Mononuclear cell (primary cell): ENCODE measurements around the gene HSF5. TPM values are rescaled to one million over a fixed set of nuclear protein-coding genes. Genes with fewer than 3 reads are reported as not detected.
A peak's percentile ranks its signal among the peaks of the same experiment; 100 is the strongest.

Source experiments
- H3K27me3 ChIP-seq: 2 replicates; pipeline ENCODE4 v1.6.0; 2011; ENCODE audit warnings: low read length, control low read depth; ENCODE audit not compliant: insufficient read depth
- H3K4me1 ChIP-seq: 2 replicates; pipeline ENCODE4 v1.5.1; 2011; ENCODE audit warnings: mild to moderate bottlenecking, low read length, control low read depth; ENCODE audit not compliant: insufficient read depth
- H3K4me3 ChIP-seq: 2 replicates; pipeline ENCODE4 v1.5.1; 2011; ENCODE audit warnings: mild to moderate bottlenecking, low read length, moderate library complexity
- H3K9me3 ChIP-seq: 2 replicates; pipeline ENCODE4 v1.5.1; 2011; ENCODE audit warnings: low read depth, mild to moderate bottlenecking, control low read depth, low read length
- total RNA-seq: library from RNA; depleted of rRNA; stranded (reverse); fragments of >200 nt; gene quantifications from one replicate; pipeline ENCODE4 v1.2.3, GENCODE V29; 2012

Gene HSF5, protein sequence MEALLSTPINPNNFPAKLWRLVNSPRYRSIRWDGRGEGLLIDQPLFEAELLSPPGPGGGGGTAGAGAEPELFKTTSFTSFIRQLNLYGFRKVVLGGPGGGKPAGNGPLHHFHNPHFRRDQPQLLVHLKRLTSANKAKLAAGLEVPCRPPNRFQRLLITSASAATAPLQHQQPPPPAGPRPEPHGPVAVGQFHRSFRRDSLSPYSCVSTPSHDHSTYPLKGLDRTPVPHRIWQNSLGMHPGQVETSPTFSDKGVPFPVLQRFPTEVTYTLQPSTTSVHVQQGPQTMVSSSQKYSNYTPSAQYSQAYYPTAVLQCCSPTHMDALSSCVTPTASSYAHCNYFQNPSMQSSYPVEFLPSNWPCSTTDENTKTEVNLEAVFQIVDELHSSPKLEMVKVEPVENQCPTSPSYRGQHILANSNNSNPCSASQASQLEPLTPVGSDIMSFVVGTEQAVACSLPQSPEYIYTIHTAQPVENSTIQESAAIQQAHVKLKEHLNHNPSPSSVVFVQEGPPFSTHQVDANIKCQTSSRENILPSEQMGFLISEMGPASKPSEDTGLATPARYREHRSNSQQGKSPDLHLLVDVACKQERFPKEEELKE
- total RNA-seq: 1.7 TPM

DNA sequence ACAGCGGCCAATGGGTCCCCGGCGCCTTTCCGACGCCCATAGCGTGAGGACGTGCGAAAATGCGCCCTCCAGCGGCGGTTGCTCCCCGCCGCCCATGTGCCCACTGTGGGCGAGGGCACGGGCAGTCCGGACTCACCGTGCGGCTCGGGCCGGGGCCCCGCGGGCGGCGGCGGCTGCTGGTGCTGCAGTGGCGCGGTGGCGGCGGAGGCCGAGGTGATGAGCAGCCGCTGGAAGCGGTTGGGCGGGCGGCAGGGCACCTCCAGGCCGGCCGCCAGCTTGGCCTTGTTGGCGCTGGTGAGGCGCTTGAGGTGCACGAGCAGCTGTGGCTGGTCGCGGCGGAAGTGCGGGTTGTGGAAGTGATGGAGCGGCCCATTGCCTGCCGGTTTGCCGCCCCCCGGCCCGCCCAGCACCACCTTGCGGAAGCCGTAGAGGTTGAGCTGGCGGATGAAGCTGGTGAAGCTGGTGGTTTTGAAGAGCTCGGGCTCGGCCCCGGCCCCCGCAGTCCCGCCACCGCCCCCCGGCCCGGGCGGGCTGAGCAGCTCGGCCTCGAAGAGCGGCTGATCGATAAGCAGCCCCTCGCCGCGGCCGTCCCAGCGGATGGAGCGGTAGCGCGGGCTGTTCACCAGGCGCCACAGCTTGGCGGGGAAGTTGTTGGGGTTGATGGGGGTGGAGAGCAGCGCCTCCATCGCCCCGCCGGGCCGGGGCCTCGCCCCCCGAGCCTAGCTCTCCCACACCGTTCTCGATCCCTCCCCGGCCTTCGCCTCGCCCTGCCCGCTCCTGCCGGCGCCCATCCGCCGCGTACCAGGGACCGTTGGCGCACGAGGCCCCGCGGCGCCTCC lies at the start of gene HSF5:
HSF5 (minus strand) TSS at position 820 of the 839 bp plus-strand sequence; CDS start at position 686, 134 bp downstream.
- Histone ChIP-seq H3K4me3 (peak within 1 kb of the TSS; percentile 20), H3K27me3 (no peaks in the 10 kb centered on the region), H3K9me3 (no peaks in the 10 kb centered on the region), H3K4me1 (peaks cover 15% of the 10 kb centered on the region)

GRCh38 chr17:58537266-58537665 lies 49.1 kb upstream of the HSF5 start:
- Histone ChIP-seq H3K27me3 (peaks cover 4% of the 10 kb centered on the region), H3K4me3 (no peak overlapping the region), H3K4me1 (peaks cover 31% of the 10 kb centered on the region), H3K9me3 (no peaks in the 10 kb centered on the region)

- no peak overlapping the region for H3K4me3 ChIP-seq
- no peaks in the 10 kb centered on the region for H3K9me3 ChIP-seq
- H3K27me3 ChIP-seq: peaks cover 6% of the 10 kb centered on the region
- peaks cover 34% of the 10 kb centered on the region for H3K4me1 ChIP-seq
These were observed 48.3 kb upstream of the HSF5 start for GRCh38 chr17:58536542-58536941.

DNA sequence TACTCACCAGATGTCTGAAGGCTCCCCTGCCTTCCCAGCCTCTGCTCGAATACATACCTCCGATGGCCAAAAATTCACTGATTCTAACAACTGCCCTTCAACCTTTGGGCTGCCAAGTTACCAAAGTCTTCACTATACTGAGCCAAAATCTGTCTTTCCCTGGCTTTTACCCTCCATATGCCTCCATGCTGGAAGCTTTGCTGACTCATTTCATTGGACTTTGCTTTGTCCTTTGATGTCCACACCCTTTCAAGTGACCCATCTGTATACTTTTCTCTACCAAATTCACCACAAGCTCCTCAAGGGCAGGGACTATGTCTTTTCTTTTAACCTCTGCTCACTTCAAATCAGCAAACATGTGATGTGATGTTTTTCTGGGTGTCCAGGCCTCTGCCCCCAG lies 47.2 kb upstream of the HSF5 start:
- Histone ChIP-seq H3K27me3 (peaks cover 17% of the 10 kb centered on the region), H3K4me3 (no peak overlapping the region), H3K4me1 (peaks cover 34% of the 10 kb centered on the region), H3K9me3 (no peaks in the 10 kb centered on the region)

GRCh38 chr17:58534901-58535421 lies 46.8 kb upstream of the HSF5 start:
- H3K4me3 ChIP-seq: no peak overlapping the region
- H3K27me3 ChIP-seq: peaks cover 17% of the 10 kb centered on the region
- H3K9me3 ChIP-seq: no peaks in the 10 kb centered on the region
- peaks cover 34% of the 10 kb centered on the region for H3K4me1 ChIP-seq

- no peak overlapping the region for H3K4me3 ChIP-seq
- H3K4me1 ChIP-seq: peaks cover 34% of the 10 kb centered on the region
- no peaks in the 10 kb centered on the region for H3K9me3 ChIP-seq
- H3K27me3 ChIP-seq: peaks cover 17% of the 10 kb centered on the region
These were observed 46.1 kb upstream of the HSF5 start for GRCh38 chr17:58534331-58534730.

GRCh38 chr17:58533616-58534188 lies 45.5 kb upstream of the HSF5 start:
- no peak overlapping the region for H3K4me3 ChIP-seq
- H3K27me3 ChIP-seq: peaks cover 17% of the 10 kb centered on the region
- H3K4me1 ChIP-seq: peaks cover 34% of the 10 kb centered on the region
- H3K9me3 ChIP-seq: no peaks in the 10 kb centered on the region

DNA sequence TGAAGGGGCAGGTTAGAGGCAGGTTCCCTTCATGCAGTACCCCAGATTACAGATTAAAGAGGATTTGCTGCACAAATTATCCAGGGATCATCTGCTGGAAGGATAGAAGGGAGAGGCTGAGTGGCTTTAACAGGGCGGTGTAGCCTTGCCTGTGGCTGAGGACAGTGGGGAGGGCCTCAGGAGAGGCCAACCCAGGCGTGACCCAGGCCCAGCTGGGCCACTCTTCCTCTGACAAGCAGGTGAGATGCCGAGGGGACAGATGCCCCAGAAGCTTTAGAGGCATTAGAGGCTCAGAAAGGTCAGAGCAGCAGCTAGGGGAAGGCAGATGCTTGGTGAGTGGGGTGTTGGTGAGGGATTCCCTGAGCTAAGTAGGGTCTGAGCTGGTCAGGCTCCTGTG lies 44.3 kb upstream of the HSF5 start:
- Histone ChIP-seq H3K4me3 (no peak overlapping the region), H3K4me1 (peaks cover 34% of the 10 kb centered on the region), H3K27me3 (peaks cover 17% of the 10 kb centered on the region), H3K9me3 (no peaks in the 10 kb centered on the region)

- Histone ChIP-seq H3K9me3 (no peaks in the 10 kb centered on the region), H3K4me3 (peak overlapping the region; percentile 31), H3K27me3 (peaks cover 17% of the 10 kb centered on the region), H3K4me1 (peaks cover 40% of the 10 kb centered on the region)
These were observed 43.7 kb upstream of the HSF5 start for GRCh38 chr17:58531661-58532554.

- H3K27me3 ChIP-seq: peaks cover 17% of the 10 kb centered on the region
- peaks cover 44% of the 10 kb centered on the region for H3K4me1 ChIP-seq
- no peak overlapping the region for H3K4me3 ChIP-seq
- no peaks in the 10 kb centered on the region for H3K9me3 ChIP-seq
These were observed 42.9 kb upstream of the HSF5 start for GRCh38 chr17:58531122-58531521.

DNA sequence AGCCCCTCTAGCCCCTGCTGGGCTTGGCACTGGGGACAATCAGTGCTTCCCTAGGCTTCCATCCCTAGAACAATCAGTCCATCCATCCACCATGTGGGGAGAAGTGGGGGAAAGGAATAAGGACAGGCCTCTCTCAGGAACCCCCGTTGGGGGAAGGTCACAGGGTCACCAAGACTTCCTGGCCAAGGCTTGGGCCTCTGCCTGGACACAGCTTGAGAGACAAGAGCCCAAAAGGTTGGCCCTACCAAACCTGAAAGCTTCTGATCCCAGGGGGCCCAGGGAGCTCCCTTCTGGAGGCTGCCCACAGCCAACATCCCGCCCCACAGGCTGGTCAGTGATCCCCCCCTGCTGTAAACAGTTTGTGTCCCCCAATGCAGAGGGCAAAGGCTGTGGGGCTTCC lies 42.4 kb upstream of the HSF5 start:
- no peaks in the 10 kb centered on the region for H3K9me3 ChIP-seq
- H3K27me3 ChIP-seq: peaks cover 17% of the 10 kb centered on the region
- H3K4me1 ChIP-seq: peaks cover 41% of the 10 kb centered on the region
- no peak overlapping the region for H3K4me3 ChIP-seq

DNA sequence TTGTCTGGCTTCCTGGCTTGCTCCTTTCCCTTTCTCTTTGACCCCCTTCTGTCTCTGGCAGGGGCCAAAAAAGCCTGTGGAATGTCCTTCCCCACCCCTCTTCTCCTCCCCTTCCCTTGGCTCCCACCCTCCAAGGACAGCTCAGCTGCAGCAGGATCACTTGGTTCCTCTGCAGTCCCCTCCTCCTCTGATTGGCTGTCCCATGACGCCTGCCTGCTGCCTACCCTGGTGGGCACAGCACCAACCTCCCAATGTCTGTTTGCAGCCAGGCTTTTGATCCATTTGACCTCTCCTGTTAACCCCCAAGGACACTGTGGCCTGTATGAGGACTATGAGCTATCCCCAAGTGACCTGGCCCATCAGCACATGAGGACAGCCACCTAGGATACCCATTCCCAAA lies 41.1 kb upstream of the HSF5 start:
- H3K4me1 ChIP-seq: peaks cover 28% of the 10 kb centered on the region
- peaks cover 17% of the 10 kb centered on the region for H3K27me3 ChIP-seq
- H3K9me3 ChIP-seq: no peaks in the 10 kb centered on the region
- H3K4me3 ChIP-seq: no peak overlapping the region

DNA sequence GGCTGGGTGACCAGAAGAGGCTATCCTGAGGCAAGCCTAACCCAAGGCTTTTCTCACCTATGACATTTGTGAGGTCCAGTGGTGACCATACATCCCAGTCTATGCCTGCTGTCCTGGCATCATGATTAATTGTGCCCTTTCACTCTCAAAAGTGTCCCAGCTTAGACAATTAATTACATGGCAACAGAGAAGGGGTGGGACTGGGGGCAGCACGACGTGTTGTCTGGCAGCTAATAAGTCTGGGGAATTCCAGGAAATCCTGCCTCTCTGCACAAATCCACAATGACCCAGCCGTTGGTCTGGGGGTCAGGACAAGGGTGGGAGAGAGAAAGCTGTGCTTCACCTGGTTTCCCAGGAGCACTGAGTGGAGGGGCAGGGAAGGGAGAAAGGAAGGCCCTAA lies 40.2 kb upstream of the HSF5 start:
- Histone ChIP-seq H3K4me3 (no peak overlapping the region), H3K27me3 (peaks cover 17% of the 10 kb centered on the region), H3K4me1 (peaks cover 19% of the 10 kb centered on the region), H3K9me3 (no peaks in the 10 kb centered on the region)

DNA sequence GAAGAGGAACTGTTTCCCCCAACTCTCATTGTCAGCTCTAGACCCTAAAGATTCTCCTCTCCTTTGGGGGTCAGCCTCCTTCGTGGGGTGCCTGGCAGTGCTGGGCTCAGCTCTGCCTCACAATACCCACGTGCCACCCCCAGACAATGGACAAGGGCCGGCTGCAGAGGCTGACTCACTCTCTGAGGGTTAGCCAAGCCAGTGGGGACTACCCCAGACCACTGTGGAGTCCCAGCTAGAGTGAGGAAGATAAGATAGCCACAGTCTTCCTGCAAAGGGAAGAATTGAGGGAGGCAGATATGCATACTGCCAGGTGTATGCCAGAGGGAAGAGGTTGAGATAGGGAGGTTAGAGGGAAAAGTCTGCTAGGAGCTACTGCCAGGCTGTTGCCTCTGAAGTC lies 39.7 kb upstream of the HSF5 start:
- H3K4me3 ChIP-seq: no peak overlapping the region
- H3K9me3 ChIP-seq: no peaks in the 10 kb centered on the region
- H3K4me1 ChIP-seq: peaks cover 17% of the 10 kb centered on the region
- peaks cover 17% of the 10 kb centered on the region for H3K27me3 ChIP-seq
